RWPE2 (cell line): ENCODE measurements around the gene NAA25.

Experiments
- ATAC-seq: fragments of 200-7000 bp; cut with Tn5 transposase; 3 replicates; pipeline ENCODE4 v1.9.1; 2021; ENCODE audit warnings: low read depth
- DNase-seq: peaks from one replicate; pipeline ENCODE4 v3.0.0-alpha.2; 2020; ENCODE audit warnings: low spot score
- H3K27ac ChIP-seq: fragments of 450-650 bp; 2 replicates; pipeline ENCODE4 v1.5.1; 2017; ENCODE audit warnings: mild to moderate bottlenecking; ENCODE audit not compliant: poor library complexity, severe bottlenecking
- H3K27me3 ChIP-seq: fragments of 250-450 bp; sonication (Bioruptor Pico); 2 replicates; pipeline ENCODE4 v1.5.1; 2021; ENCODE audit warnings: mild to moderate bottlenecking, moderate library complexity; ENCODE audit not compliant: insufficient read depth, poor library complexity, severe bottlenecking
- H3K36me3 ChIP-seq: fragments of 250-450 bp; sonication (Bioruptor Pico); 2 replicates; pipeline ENCODE4 v1.5.1; 2020; ENCODE audit warnings: low read depth, mild to moderate bottlenecking, moderate library complexity
- H3K4me1 ChIP-seq: fragments of 250-450 bp; sonication (Bioruptor Pico); 2 replicates; pipeline ENCODE4 v1.5.1; 2021; ENCODE audit warnings: mild to moderate bottlenecking, moderate library complexity; ENCODE audit not compliant: insufficient read depth, poor library complexity, severe bottlenecking
- H3K4me3 ChIP-seq: fragments of 250-450 bp; sonication (Bioruptor Pico); 2 replicates; pipeline ENCODE4 v1.5.1; 2021; ENCODE audit warnings: mild to moderate bottlenecking, moderate library complexity; ENCODE audit not compliant: severe bottlenecking
- H3K9me3 ChIP-seq: fragments of 250-450 bp; sonication (Bioruptor Pico); 2 replicates; pipeline ENCODE4 v1.5.1; 2021; ENCODE audit warnings: mild to moderate bottlenecking, moderate library complexity; ENCODE audit not compliant: severe bottlenecking
- TF ChIP-seq, protein P1 (sequence below): fragments of 450-650 bp; IDR thresholded peaks from one replicate; pipeline ENCODE4 v1.5.1; 2017; ENCODE audit warnings: mild to moderate bottlenecking, moderate library complexity; ENCODE audit not compliant: poor library complexity, severe bottlenecking

Gene NAA25

DNA sequence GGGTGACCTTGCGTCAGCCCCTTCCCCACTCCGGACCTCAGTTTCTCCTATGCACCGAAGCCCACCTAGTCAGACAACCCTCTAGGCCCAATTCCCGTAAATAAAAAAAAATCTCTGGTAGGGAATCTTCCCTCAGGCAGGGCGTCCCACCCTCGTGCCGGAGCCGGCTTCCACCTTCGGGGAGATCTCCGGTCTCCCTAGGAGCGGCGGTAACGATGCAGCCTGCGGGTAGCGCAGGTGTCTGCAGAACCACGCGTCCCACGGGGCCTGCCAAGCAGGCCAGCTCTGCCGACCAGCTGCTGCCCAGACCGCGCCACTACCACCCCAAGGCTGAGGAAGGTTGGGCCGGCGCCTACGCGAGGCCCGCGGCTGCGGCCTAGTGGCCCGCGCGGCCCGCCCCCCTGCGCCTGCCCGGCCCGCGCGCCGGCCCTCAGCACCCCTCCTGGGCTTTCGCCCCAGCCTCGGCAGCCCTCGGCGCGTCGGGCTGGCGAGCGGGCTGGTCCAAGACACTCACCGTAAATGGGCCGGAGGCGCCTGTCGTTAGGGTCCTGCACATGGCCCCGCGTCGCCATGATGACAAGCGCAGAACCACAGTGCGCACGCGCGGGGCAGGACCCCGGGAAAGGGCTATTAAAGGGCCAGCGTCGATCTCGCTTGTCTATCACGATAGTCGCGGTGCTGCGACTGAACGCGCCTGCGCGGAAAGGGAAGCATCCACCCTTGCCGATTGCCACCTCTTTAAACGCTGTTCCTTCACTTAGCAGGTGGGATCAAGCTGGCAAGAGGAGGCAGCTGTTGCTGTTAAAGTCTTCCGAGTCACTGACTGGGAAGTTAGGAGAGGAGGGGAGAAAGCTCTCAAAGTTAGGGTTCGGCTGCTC, at the start of gene NAA25:
Gene NAA25, minus strand, starts transcription at position 582 of the 878 bp plus-strand sequence. Its CDS starts 10 bp downstream, at position 572.
- H3K27ac ChIP-seq = peak within 1 kb of the TSS; percentile 91
- ATAC-seq = peak; percentile 41
- H3K4me1 ChIP-seq = peaks cover 20% of the 10 kb centered on the region

GRCh38 chr12:112153893-112154219, 45.3 kb upstream of the NAA25 start:
- Histone ChIP-seq H3K4me1 (no peaks in the 10 kb centered on the region), H3K4me3 (no peak overlapping the region), H3K36me3 (peaks cover 34% of the 10 kb centered on the region), H3K27ac (no peak overlapping the region), H3K27me3 (no peaks in the 10 kb centered on the region), H3K9me3 (no peaks in the 10 kb centered on the region)
- ATAC-seq (no peak), DNase-seq (no peak)
- TF ChIP-seq, protein P1, sequence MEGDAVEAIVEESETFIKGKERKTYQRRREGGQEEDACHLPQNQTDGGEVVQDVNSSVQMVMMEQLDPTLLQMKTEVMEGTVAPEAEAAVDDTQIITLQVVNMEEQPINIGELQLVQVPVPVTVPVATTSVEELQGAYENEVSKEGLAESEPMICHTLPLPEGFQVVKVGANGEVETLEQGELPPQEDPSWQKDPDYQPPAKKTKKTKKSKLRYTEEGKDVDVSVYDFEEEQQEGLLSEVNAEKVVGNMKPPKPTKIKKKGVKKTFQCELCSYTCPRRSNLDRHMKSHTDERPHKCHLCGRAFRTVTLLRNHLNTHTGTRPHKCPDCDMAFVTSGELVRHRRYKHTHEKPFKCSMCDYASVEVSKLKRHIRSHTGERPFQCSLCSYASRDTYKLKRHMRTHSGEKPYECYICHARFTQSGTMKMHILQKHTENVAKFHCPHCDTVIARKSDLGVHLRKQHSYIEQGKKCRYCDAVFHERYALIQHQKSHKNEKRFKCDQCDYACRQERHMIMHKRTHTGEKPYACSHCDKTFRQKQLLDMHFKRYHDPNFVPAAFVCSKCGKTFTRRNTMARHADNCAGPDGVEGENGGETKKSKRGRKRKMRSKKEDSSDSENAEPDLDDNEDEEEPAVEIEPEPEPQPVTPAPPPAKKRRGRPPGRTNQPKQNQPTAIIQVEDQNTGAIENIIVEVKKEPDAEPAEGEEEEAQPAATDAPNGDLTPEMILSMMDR = no peak

More for the DNA sequence above, at the start of gene NAA25:
- TF ChIP-seq, protein P1 = no peak
- no peaks in the 10 kb centered on the region for H3K27me3 ChIP-seq
- H3K36me3 ChIP-seq = peaks cover 23% of the 10 kb centered on the region
- peak within 1 kb of the TSS; percentile 85 for H3K4me3 ChIP-seq
- H3K9me3 ChIP-seq = no peaks in the 10 kb centered on the region
- peak; percentile 89 for DNase-seq

- H3K27me3 ChIP-seq = no peaks in the 10 kb centered on the region
- TF ChIP-seq, protein P1 = no peak
- peaks cover 39% of the 10 kb centered on the region for H3K36me3 ChIP-seq
- DNase-seq (no peak), ATAC-seq (no peak)
- no peaks in the 10 kb centered on the region for H3K4me1 ChIP-seq
- no peaks in the 10 kb centered on the region for H3K9me3 ChIP-seq
- no peak overlapping the region for H3K27ac ChIP-seq
- no peak overlapping the region for H3K4me3 ChIP-seq
Measured at GRCh38 chr12:112153181-112153892, 44.8 kb upstream of the NAA25 start.

DNA sequence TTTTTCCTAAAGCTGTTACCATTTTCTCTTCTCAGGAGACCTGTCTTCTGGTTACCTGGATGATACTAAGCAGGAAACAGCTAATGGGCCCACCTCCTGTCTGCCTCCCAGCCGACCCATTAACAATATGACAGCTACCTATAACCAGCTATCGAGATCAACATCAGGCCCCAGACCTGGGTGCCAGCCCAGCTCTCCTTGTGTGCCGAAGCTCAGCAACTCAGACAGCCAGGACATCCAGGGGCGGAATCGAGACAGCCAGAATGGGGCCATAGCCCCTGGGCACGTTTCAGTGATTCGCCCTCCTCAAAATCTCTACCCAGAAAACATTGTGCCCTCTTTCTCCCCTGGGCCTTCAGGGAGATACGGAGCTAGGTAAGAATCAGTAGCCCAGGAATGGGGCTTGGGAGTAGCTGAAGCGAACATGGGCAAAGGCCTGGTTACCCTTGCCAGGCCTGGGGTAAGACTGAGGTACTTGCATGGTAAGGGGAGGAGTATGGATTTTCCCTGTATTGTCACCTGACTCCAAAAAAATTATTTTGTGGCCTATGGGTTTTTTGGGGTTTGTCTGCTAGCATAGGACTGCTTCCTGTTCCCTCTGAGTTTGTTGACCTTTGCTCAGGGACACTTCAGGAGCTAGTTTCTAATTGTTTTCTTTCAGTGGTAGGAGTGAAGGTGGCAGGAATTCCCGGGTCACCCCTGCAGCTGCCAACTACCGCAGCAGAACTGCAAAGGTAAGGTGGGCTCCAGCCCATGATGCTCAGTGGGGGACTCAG, 43.4 kb upstream of the NAA25 start:
- no peak for ATAC-seq
- H3K9me3 ChIP-seq = no peaks in the 10 kb centered on the region
- TF ChIP-seq, protein P1 = no peak
- peaks cover 52% of the 10 kb centered on the region for H3K36me3 ChIP-seq
- H3K4me1 ChIP-seq = peaks cover 6% of the 10 kb centered on the region
- DNase-seq = no peak
- no peak overlapping the region for H3K27ac ChIP-seq
- no peak overlapping the region for H3K4me3 ChIP-seq
- no peaks in the 10 kb centered on the region for H3K27me3 ChIP-seq
